Fibroblast of lung (primary cell): ENCODE measurements around the gene CLEC4F.

Source experiments
- EZH2 ChIP-seq: IDR thresholded peaks from 2 replicates; pipeline ENCODE4 v1.5.1; 2012; ENCODE audit warnings: low read length, control low read depth, mild to moderate bottlenecking; ENCODE audit errors: missing control alignments
- TF ChIP-seq, protein P1 (sequence below), 2 donors: IDR thresholded peaks in 1 of 2; conservative IDR thresholded peaks in 1 of 2; 1 replicate in 1 of 2; 2 replicates in 1 of 2; pipeline ENCODE4 v1.5.1; 2011 to 2012; ENCODE audit warnings: low read length in 2 of 2, control low read depth in 1 of 2, inconsistent platforms in 1 of 2, low read depth in 1 of 2, mild to moderate bottlenecking in 1 of 2

GRCh38 chr2:70833246-70833645, 12.8 kb upstream of the CLEC4F start:
- TF ChIP-seq, protein P1, sequence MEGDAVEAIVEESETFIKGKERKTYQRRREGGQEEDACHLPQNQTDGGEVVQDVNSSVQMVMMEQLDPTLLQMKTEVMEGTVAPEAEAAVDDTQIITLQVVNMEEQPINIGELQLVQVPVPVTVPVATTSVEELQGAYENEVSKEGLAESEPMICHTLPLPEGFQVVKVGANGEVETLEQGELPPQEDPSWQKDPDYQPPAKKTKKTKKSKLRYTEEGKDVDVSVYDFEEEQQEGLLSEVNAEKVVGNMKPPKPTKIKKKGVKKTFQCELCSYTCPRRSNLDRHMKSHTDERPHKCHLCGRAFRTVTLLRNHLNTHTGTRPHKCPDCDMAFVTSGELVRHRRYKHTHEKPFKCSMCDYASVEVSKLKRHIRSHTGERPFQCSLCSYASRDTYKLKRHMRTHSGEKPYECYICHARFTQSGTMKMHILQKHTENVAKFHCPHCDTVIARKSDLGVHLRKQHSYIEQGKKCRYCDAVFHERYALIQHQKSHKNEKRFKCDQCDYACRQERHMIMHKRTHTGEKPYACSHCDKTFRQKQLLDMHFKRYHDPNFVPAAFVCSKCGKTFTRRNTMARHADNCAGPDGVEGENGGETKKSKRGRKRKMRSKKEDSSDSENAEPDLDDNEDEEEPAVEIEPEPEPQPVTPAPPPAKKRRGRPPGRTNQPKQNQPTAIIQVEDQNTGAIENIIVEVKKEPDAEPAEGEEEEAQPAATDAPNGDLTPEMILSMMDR (conservative IDR thresholded peaks at IDR 0.05 in 1 of 2, IDR thresholded peaks at IDR 0.05 in 1 of 2; ENCODE audit: low read depth in 1 of 2, low read length in 2 of 2) = no peak
- TF ChIP-seq EZH2 = no peak
